Prostate gland (tissue), 2 donors: Measurements from ENCODE around the gene SLC9A7. TPM values are rescaled to one million over a fixed set of nuclear protein-coding genes. Genes with fewer than 3 reads are reported as not detected.

Experiments used
- DNase-seq: peaks from one replicate; pipeline ENCODE4 v3.0.0-alpha.2; 2019; ENCODE audit warnings: low spot score
- H3K27ac ChIP-seq, 2 donors: fragments of 200-600 bp; sonication (generic); 2 replicates each; pipeline ENCODE4 v1.5.1; 2017 to 2019
- H3K27me3 ChIP-seq: fragments of 200-600 bp; sonication (generic); replicated peaks from 2 replicates; pipeline ENCODE4 v1.5.1; 2019; ENCODE audit not compliant: insufficient read depth
- H3K36me3 ChIP-seq, 2 donors: fragments of 200-600 bp; sonication (generic); 1 replicate in 1 of 2; 2 replicates in 1 of 2; pipeline versions ENCODE4 v1.5.1 to v1.8.1; 2017 to 2019
- H3K4me1 ChIP-seq: fragments of 200-600 bp; sonication (generic); replicated peaks from 2 replicates; pipeline ENCODE4 v1.5.1; 2019
- H3K4me3 ChIP-seq, 2 donors: fragments of 200-600 bp; sonication (generic); 2 replicates each; pipeline ENCODE4 v1.5.1; 2017 to 2019
- H3K9me3 ChIP-seq: fragments of 200-600 bp; sonication (generic); 2 replicates; pipeline ENCODE4 v1.5.1; 2017
- POLR2A ChIP-seq: fragments of 450-650 bp; IDR thresholded peaks from one replicate; pipeline ENCODE4 v1.6.1; 2016; ENCODE audit warnings: antibody characterized with exemption, mild to moderate bottlenecking
- POLR2AphosphoS5 ChIP-seq: sonication (generic); formaldehyde crosslinking; IDR thresholded peaks from one replicate; pipeline ENCODE4 v1.6.1; 2017; ENCODE audit warnings: antibody characterized with exemption
- WGBS: methylation state at CpG from one replicate; pipeline ENCODE4 v1.1.5; 2018; 5-methylcytosine and 5-hydroxymethylcytosine counted together
- intact Hi-C: fragments of 100-400 bp; cut with DNase I; formaldehyde crosslinking; loops from one replicate; pipeline ENCODE4 v1.14.2; 2022
- total RNA-seq, 2 donors: library from RNA; depleted of rRNA; stranded (reverse); fragments of >200 nt; gene quantifications; one replicate each; pipeline ENCODE4 v1.1.0, GENCODE V29; 2016
- TF ChIP-seq, protein P1 (sequence below), 4 experiments: fragments of 200-600 bp in 2 of 4; fragments of 450-650 bp in 2 of 4; sonication (generic) in 2 of 4; IDR thresholded peaks; 1 replicate in 3 of 4; 2 replicates in 1 of 4; pipeline ENCODE4 v1.5.1; 2016 to 2019; ENCODE audit warnings: antibody characterized with exemption in 4 of 4, mild to moderate bottlenecking in 2 of 4, moderate library complexity in 2 of 4

Gene SLC9A7
- total RNA-seq, 2 donors from 2014 or later = 16.5 to 36.5 TPM

GRCh38 chrX:46678232-46678631 lies 80.7 kb downstream of the SLC9A7 start:
- no peak for TF ChIP-seq POLR2A
- Histone ChIP-seq H3K4me1 (no peaks in the 10 kb centered on the region), H3K36me3 (no peaks in the 10 kb centered on the region), H3K4me3 (no peak overlapping the region), H3K27ac (no peak overlapping the region), H3K9me3 (no peaks in the 10 kb centered on the region), H3K27me3 (no peaks in the 10 kb centered on the region)
- no peak for DNase-seq
- 100% methylated on average over 2 of the region's 2 CpGs for WGBS
- intact Hi-C loops = no loop called here

GRCh38 chrX:46676399-46677356 lies 82.2 kb downstream of the SLC9A7 start:
- no peaks in the 10 kb centered on the region for H3K4me1 ChIP-seq
- H3K27me3 ChIP-seq = no peaks in the 10 kb centered on the region
- no peak for DNase-seq
- TF ChIP-seq POLR2AphosphoS5 (no peak), POLR2A (no peak)
- TF ChIP-seq, protein P1, sequence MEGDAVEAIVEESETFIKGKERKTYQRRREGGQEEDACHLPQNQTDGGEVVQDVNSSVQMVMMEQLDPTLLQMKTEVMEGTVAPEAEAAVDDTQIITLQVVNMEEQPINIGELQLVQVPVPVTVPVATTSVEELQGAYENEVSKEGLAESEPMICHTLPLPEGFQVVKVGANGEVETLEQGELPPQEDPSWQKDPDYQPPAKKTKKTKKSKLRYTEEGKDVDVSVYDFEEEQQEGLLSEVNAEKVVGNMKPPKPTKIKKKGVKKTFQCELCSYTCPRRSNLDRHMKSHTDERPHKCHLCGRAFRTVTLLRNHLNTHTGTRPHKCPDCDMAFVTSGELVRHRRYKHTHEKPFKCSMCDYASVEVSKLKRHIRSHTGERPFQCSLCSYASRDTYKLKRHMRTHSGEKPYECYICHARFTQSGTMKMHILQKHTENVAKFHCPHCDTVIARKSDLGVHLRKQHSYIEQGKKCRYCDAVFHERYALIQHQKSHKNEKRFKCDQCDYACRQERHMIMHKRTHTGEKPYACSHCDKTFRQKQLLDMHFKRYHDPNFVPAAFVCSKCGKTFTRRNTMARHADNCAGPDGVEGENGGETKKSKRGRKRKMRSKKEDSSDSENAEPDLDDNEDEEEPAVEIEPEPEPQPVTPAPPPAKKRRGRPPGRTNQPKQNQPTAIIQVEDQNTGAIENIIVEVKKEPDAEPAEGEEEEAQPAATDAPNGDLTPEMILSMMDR (IDR thresholded peaks at IDR 0.05) = no peak
- no peaks in the 10 kb centered on the region for H3K36me3 ChIP-seq
- intact Hi-C loops = no loop called here
- no peak overlapping the region for H3K27ac ChIP-seq
- H3K4me3 ChIP-seq = no peak overlapping the region
- WGBS = 91% methylated on average over 10 of the region's 10 CpGs
- H3K9me3 ChIP-seq = no peaks in the 10 kb centered on the region

DNA sequence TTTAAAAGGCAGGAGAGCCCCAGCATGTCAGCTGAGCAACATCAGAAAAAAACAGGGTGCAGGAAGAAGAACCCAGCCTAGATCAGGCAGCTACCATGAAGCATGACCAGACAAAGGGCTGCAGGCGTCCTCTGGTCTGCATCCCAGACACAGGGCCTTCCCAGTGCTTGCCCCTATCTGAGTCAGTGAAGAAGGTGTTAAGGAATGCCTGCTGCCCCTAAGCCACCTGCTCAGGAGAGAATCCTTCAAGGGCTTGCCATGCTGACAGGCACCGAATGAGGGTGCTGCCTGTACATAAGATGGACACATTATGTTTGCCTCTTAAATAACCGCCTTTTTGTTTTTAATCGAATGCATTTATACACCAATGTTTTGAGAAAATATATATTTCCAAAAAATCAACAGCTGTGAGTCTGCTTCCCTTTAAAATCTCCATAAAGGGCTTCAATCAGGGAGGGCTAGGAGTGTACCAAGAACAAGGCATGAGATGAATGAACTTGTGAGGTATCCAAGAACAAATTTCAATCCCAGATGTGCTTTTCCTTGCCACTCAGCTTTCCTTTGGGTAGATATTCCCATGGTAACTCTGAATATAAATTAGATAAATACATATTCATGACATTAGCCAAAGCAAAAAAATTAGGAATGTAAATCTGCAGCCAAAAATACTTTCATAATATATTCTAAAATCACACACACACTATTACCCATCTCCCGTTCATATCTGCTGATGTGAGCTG lies 85.1 kb downstream of the SLC9A7 start:
- Histone ChIP-seq H3K27me3 (no peaks in the 10 kb centered on the region), H3K9me3 (no peaks in the 10 kb centered on the region), H3K4me1 (no peaks in the 10 kb centered on the region), H3K36me3 (no peaks in the 10 kb centered on the region), H3K27ac (no peak overlapping the region), H3K4me3 (no peak overlapping the region)
- intact Hi-C loops = no loop called here
- TF ChIP-seq, protein P1 (IDR thresholded peaks at IDR 0.05) = no peak
- 82% methylated on average over 5 of the region's 5 CpGs for WGBS
- no peak for DNase-seq

- Histone ChIP-seq H3K27ac (no peak overlapping the region), H3K4me1 (no peaks in the 10 kb centered on the region), H3K27me3 (no peaks in the 10 kb centered on the region), H3K36me3 (no peaks in the 10 kb centered on the region), H3K4me3 (no peak overlapping the region), H3K9me3 (no peaks in the 10 kb centered on the region)
- DNase-seq = no peak
- 98% methylated on average over 3 of the region's 3 CpGs for WGBS
- intact Hi-C loops = no loop called here
- TF ChIP-seq, protein P1 (IDR thresholded peaks at IDR 0.05) = no peak
- TF ChIP-seq POLR2AphosphoS5 (no peak), POLR2A (no peak)
Measured at GRCh38 chrX:46670316-46670715, 88.6 kb downstream of the SLC9A7 start.

GRCh38 chrX:46666831-46667230 lies 92.1 kb downstream of the SLC9A7 start:
- no peaks in the 10 kb centered on the region for H3K36me3 ChIP-seq
- WGBS = 56% methylated on average over 2 of the region's 2 CpGs
- H3K4me3 ChIP-seq = no peak overlapping the region
- TF ChIP-seq POLR2AphosphoS5 (no peak), POLR2A (no peak)
- TF ChIP-seq, protein P1 (IDR thresholded peaks at IDR 0.05) = no peak
- no peak for DNase-seq
- no peaks in the 10 kb centered on the region for H3K27me3 ChIP-seq
- H3K27ac ChIP-seq = no peak overlapping the region
- no peaks in the 10 kb centered on the region for H3K4me1 ChIP-seq
- intact Hi-C loops = no loop called here
- H3K9me3 ChIP-seq = no peaks in the 10 kb centered on the region
